GF-D8 (cell line): ENCODE data around the gene KNCN.
A peak's percentile ranks its signal among the peaks of the same experiment; 100 is the strongest.

Experiments
- DNase-seq: peaks from one replicate; lab custom pipeline; 2025; lab: John Stamatoyannopoulos, UW

The KNCN gene

DNA sequence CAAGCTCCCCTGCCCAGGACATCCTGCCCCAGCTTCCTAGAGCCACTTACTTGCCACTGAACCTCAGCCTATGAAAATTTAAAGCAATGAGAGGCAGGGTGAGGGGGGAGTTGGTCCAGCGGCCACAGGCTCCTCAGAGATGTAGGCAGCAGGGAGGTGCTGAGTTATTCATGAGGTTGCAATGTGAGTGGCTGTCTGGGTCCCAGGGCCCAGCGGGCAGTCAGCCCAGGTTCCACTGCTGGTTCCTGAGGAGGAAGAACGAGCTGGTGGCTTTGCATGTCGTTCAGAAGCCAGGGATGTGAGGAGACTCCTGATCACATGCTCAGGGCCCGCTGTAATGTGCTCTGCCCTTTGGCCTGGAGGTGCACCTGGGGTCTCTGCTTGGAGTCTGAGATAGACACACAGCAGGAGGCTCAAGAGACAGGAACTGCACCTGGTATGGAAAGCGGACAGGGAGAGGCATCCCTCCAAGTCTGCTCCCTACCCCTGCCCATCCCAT lies at the start of gene KNCN:
Gene KNCN, minus strand, starts transcription at position 51 of the 499 bp plus-strand sequence. CDS start 432 bp downstream, outside the sequence.
- DNase-seq = no peak

DNA sequence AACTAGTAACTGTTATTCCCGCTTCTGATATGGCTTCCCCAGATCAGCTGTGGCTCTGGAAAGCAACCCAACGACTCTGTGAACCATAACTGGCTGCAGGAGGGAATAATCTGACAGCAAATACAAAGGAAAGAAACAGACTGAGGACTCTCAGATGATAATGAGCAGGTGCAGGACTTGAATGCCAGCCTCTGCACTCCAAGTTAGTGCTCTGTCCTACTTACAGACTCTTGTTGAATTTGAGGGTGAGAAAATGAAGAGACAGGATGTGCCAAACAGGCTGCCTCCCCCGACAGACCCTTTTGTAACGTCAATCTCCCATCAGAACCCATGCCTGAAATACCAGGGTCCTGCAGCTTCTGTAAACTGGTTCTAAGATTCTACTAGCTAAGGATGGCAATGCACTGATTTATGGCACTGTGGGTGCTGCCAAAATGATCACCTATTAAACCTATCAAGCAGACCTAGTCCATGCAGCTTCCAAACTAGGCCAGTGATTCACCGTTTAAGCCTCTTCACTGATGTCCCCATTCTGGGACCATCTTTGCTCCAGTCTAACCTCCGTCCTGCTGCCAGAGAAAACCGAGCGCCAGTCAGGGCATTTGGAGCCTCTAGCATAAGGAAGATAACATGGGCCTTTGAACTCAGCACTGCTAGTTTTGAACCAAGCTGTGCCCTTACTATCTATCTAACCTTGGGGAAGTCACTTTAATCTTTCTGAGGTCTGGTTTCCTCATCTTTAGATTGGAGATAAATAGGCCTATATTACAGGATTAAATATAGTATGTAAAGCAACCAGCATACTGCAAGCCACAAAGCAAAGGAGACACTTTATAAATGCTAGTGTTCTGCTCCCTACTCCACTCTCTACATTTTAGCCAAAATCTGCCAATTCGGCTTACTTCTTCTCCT lies 47.9 kb upstream of the KNCN start:
- no peak for DNase-seq

GRCh38 chr1:46596846-46597245 lies 45.4 kb upstream of the KNCN start:
- DNase-seq = no peak

DNA sequence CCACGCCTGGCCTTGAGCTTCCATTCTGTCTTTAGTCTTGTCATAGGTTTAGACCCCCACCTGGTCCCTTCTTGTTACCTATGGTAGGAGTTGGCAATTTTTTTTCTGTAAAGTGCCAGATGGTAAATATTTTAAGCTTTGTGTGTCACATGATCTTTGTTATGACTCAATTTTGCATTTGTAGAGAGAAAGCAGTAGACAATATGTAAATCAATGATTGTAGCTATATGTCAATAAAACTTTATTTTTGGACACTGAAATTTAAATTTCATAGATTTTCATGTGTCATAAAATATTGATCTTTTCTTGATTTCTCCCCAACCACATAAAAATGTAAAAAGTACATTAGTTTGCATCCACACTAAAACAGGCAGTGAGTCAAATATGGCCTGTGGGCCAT lies 44.6 kb upstream of the KNCN start:
- DNase-seq = no peak

DNA sequence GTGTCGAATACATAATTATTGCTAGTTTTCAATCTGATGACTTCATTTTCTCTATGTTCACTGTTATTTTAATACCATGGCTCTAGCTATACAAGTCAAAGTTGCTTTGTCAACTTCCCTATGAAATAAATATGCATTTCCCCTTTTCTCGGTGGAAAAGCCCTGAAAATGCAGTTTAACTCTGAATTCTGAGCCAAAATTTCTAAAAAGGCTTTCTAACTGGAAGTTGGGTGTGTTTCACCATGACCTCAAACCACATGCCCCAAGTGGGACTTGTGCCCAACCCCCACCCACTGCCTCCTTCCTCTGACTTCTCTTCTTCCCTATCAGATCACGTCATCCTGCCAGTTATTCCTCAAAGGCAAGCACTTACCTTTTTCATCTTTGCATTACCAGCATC lies 43.7 kb upstream of the KNCN start:
- DNase-seq = peak; percentile 80

DNA sequence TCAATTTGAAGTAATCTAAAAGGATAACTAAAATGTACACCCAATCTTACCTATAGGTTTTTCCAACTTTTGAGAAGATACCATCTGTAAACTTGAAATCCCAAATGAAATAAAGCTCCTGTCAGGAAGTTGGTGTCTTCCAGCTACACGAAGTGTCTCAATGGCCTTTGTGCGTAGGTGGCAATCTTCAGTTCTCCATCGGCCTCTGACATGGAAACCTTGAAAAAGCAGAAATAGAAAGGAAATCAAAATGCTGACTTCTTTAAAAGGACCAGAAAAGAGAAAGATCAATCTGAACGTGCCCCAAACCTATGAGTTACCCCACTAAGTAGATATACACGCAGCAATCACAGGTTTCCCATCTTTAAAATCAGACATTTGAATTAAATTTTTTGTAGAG lies 42.6 kb upstream of the KNCN start:
- no peak for DNase-seq

GRCh38 chr1:46592823-46593222 lies 41.4 kb upstream of the KNCN start:
- no peak for DNase-seq

- DNase-seq = no peak
These were observed 38.1 kb upstream of the KNCN start for GRCh38 chr1:46589529-46589928.

- no peak for DNase-seq
These were observed 35.6 kb upstream of the KNCN start for GRCh38 chr1:46587069-46587468.

DNA sequence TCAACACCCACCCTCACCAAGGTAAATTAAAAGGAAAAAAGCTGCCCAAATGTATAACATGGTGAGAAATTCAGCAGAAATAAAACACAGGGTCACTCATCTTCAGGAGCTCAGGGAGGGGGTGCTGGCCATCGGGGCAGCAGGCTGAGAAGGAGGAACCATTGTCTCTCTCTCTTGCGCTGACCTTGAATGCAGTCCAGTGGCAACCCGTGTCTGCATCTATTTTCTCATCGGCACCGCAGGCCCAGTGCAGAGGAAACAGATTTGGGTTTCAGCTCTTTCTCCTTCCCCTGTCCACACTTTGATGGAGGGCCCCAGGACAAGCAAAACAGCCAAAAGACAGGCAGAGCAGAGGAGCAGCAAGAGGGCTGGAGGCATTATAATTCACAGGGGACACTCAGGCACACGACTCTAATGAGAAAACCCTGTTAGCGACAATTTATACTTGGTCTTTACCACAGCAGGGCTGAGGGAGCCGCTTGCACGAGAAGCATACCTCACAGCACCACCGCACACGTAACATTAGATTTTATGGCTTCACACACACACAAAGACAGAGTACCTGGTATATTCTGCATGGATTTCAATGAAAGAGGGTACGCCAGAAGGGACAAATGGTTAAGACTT lies 34.0 kb upstream of the KNCN start:
- no peak for DNase-seq

DNA sequence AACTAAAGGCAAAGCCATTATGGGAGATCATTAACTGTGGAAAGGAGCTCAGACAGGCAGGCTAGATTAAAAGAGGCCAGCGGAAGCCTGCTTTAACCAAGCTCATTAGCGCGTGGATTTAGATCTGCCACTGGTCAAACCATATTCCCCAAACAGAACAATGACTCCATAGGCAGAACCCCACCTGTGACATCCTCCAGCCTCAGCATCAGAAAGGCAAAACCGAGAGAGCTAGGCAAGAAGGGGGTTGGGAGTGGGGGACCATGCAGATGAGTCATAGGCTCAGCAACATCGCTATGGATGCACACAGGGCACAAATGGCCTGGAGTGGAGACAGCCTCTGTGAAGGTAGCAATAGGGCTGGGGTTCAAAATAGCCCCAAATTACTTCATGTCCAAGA lies 32.0 kb upstream of the KNCN start:
- no peak for DNase-seq

GRCh38 chr1:46582972-46583371 lies 31.5 kb upstream of the KNCN start:
- DNase-seq = no peak

- peak; percentile 97 for DNase-seq
These were observed 30.4 kb upstream of the KNCN start for GRCh38 chr1:46581681-46582455.

- DNase-seq = peak; percentile 94
These were observed 28.9 kb upstream of the KNCN start for GRCh38 chr1:46580140-46580903.

GRCh38 chr1:46577671-46578070 lies 26.2 kb upstream of the KNCN start:
- no peak for DNase-seq

GRCh38 chr1:46576596-46576995 lies 25.1 kb upstream of the KNCN start:
- DNase-seq = no peak

DNA sequence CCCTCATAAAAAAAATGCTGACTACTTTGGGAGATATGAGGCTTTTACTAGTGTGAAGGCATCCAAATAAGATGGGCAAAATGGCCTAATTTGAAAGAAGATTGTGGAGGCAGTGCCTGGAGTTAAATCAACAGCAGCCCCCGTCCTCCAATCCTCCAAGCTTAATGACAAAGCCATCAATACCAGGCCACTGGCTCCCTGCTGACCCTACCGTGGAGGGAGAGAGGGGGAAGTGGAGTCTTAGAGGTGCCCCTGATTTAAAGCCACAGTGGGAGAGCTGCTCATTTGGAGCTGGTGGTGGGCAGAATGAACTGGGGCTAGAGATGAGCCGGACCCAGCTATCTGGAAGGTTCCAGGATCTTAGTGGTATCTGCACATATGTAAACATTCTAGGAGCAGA lies 24.3 kb upstream of the KNCN start:
- no peak for DNase-seq

- no peak for DNase-seq
These were observed 23.9 kb upstream of the KNCN start for GRCh38 chr1:46575300-46575699.

GRCh38 chr1:46571691-46572225 lies 20.3 kb upstream of the KNCN start:
- no peak for DNase-seq

DNA sequence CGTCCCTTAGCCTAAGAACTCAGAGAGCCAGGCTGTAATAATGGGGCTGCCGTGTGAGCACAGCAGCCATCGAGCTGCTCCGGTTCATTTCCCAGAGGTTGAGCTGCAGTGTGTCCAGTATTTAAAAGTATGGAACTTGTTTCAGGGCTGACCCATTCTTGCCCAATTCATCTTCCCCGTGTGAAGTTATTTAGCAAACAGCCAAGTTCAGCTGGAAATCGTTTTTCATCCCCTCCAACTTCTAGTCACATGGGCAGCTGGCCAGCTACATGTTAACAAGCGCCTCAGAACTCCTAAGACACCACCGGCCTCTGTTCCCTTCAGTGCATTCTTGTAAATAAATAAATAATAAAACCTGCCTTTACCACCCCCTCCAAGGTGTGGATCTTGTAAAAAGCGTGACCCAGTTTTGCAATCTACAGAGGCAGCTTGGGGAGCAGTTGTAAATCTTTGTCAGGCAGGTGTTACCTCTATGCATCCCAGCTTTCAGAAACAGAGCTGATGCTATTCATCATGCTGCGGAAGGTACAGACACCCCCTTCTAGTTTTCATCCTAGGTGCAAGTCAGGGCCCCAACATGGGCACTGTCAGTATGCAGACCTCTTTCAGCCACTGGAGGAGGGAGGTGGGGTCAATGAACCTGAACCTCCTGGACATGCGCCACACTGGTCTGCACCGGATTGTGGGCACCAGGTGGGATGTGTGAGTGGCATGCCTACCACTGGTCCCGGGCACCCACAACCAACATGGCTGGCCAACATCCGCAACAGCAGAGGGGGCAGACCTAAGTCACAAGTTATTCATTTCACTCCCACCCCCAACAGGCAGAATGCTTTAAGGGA lies 18.7 kb upstream of the KNCN start:
- no peak for DNase-seq

- no peak for DNase-seq
These were observed 17.7 kb upstream of the KNCN start for GRCh38 chr1:46569116-46569515.
